Measurements from ENCODE around the gene TRIB2.

Gene TRIB2

DNA sequence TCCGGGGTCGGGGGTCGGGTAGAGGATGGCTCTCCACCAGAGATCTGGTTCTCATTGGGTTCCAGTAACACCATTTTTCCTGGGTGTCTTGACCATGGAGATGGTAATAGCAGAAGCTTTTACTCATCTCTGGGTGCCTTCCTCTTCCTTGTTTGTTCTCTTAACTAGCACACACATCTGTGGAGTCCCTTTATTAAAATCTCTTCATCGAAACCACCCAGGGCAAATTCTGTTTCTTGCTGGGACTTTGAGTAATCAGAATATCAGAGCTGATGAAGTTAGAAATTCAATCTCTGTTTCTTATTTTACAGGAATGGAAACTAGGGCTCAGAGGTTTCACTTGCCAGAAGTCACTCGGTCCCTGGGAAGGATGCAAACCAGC, 15.0 kb upstream of the TRIB2 start:
- no peak for DNase-seq

DNA sequence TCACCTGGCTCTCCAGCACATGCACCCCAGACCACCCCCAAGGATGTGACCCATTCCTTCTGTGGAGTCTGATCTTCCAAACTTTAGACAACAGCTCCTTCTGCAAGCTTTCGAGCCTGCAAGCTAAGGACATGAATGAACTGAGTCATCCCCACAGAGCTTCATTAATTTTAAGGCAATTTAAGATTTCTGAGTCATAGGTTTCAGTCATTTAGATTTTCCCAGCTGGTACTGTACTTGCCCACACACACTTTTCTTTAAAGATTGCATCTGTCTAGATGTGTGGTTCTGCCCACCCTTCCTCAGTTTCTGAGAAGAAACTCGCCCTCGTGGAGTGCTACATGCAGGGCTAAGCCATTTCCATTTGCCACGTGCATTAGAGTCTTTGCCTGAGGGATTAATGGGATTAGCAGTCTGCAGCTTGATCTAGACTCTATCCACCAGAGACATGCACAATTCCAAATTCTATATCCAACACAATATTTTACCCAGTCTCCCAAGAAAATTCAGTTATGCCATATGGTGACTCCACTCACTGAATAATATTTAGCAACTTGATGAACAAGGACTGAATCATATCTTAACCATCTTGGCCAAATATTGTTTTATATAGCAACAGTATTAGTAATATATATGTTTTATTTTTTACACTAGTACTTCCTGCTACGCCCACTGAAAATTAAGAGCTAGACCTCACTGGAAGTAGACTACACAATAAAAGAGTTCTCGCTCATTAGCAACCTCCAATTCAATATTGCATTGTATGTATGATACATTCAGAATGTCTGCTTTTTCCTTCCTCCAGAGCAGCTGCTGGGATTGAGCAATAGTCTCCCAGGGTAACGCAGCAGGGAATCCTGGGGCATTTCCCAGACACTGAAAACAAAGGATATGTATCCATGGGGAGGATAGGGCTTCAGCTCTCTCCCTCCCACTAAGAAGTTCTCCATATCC, 14.3 kb upstream of the TRIB2 start:
- DNase-seq, result peak; percentile 90

- DNase-seq, result no peak
These were observed 12.4 kb upstream of the TRIB2 start for GRCh38 chr2:12704378-12704777.

DNA sequence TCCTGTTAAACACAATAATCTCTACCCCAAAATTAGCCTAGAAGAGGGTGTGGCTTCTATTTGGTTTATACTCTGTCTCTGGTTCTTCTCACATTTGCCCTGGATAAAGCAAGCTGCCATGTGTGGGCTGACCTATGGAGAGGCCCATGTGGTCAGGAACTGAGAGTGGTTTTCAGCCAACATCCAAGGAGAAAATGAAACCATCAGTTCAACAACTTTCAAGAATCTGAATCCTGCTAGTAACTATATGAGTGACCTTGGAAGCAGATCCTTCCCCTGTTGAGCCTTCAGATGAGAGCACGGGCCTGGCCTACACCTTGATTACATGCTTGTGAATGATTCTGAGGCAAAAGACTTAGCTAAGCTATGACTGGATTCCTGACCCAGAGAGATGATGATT, 11.5 kb upstream of the TRIB2 start:
- no peak for DNase-seq

DNA sequence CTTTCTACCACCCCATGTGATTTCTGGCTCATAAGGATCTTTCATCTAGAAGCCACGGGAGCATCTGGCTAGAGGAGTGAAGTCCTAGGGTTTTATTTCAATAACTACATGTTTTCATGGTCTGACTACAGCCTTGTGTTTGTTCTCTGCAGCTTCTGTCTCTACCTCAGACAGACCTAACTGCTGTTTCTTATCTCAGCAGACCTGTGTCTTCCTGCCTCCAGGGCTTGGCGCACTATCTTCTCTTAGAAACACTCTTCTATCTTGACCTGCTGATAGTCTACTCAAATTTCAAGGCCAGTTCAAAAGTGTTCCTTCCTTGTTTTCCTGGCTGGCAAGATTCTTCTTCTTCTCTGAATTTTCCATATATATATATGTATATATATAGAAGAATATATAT, 11.0 kb upstream of the TRIB2 start:
- DNase-seq, result no peak

- DNase-seq, result no peak
These were observed 8.1 kb upstream of the TRIB2 start for GRCh38 chr2:12708508-12709206.

DNA sequence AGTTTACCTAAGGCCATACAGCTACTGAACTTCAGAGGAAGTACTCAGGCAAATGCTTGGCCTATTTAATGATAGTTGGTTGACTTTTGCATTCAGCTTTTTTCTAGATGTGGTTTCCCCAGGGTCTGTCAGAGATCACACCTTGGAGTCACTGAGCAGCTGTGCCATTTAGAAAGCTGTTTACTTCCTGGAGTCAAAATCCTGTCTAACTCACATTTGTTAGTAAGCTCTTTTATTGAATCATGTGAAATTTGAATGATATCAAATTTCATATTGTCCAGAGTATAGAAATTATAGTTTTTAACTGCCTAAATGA, 7.6 kb upstream of the TRIB2 start:
- no peak for DNase-seq

DNA sequence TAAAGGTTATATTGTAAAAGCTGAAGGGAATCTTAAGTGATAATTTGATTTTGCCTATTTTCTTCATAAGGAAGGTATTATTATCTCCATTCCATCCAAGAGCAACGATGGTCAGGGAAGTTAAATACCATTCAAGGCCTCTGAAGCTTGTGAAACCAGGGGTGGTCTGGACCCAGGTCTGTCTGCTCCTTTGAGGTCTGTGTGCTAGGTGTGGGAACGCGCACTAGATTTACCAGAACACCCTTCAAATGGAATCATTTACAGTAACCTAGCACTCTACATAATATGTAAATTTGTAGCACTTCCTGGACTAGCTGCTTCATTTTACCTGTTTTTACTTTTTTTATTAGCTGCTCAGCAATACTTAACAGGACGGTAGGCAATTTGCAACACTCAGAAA, 6.4 kb upstream of the TRIB2 start:
- no peak for DNase-seq

DNA sequence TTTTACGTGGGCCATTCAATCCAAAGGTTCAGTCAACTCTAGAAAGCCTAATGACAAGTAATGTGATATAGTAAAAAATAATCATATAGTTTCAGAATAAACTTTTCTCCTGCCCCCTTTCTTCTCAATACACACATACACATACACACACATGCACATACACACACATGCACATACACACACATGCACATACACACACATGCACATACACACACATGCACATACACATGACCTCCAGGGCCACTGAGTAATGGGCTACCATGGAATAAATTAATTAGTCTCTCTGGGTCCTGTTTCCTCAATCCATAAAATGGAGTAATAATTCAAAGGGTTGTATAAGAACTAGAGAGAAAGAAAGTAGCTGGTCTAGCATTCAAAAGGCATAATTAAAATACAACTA, 5.4 kb upstream of the TRIB2 start:
- no peak for DNase-seq

DNA sequence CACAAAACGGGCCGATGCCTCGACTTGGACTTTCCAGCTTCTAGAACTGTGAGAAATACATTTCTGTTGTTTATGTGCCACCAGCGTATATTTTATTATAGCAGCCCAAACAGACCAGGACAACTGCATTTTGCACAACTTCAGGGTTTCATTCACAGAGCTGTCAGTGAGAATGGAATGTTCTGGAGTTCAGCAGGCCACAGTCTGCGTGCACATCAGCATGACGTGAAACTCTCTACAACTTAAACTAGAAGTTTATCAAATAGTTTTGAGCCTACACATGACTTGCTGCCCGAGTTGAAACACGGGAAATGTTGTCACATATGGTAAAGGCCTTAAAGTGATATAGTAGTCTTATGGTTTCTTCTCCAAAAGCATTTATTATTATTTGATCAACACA, 3.9 kb upstream of the TRIB2 start:
- DNase-seq, result peak; percentile 55

DNA sequence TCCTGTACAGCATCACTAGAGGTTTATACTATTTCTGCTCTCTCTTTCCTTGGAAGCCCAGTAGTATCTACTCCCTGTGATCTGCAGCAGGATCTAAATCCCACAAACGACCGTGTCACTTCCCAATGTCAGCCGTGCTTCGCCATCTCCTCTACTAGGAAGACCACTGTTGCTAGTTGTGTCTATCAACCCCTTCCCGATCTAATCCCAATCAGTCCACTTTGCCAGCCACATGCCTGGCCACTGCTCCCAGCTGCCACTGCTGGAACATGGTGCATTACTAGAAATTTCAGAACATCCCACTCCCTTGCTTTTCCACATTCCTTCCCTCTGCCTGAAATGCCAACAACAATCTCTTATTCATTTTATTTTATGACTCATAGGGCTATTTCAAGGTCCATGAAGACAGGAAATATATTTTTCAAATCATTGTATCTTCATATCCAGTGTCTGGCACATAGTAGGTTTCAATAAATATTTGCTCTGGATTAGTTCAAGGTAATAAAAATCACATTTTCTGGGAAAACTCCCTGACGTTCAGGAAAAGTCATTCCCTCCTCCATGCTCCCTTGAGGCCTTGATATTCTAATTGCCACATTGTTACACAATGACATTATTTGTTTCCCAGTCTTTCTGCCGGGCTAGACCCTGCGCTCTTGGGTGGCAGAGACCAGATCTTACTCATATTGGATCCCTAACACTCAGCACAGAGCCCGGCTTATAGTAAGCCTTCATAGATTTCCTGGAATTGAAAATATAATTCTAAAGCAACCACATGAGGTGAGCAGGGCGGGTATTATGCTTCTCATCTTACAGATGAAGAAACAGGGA, 2.1 kb upstream of the TRIB2 start:
- peak; percentile 76 for DNase-seq

GRCh38 chr2:12715258-12716031, 1.3 kb upstream of the TRIB2 start:
- DNase-seq, result no peak

GRCh38 chr2:12716032-12716281, 779 bp upstream of the TRIB2 start:
- DNase-seq, result peak; percentile 72

DNA sequence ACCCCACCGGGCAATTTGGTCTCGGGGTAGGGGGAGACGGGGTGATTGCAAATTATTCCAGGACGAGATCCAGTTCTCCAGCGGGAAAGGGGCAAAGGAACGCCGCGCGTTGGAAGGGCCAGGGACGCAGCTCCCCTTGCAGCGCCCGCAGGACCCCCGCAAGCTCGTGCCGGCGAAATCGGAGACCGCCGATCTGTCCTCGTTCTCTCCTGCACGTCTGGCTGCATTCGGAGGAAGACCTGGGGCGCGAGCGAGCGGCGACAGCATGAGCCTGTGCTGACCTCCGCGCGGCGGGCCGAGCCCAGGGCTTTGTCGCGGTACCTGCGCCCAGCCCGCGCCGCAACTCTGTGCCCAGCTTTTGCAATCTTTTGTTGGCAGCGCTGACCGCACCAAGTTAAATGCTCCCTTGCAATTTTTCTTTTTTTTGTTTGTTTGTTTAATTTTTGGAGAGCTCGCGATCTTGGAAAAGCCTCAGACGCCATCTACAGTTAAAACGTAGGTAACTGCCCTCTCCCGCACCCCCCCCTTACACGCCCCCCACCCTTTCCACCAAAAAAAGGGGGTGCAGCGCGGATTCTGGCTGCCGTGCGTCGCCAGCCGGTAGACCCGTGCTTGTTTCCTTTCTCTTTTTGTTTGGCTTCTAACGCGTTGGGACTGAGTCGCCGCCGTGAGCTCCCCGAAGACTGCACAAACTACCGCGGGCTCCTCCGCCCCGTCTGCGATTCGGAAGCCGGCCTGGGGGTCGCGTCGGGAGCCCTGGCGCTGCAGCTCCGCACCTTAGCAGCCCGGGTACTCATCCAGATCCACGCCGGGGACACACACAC, 667 bp downstream of the TRIB2 start:
- DNase-seq, result peak; percentile 64

GRCh38 chr2:12718015-12718671, 1.4 kb downstream of the TRIB2 start:
- DNase-seq, result peak; percentile 52

- no peak for DNase-seq
These were observed 2.1 kb downstream of the TRIB2 start for GRCh38 chr2:12718711-12719399.

GRCh38 chr2:12719400-12720277, 2.9 kb downstream of the TRIB2 start:
- DNase-seq, result peak; percentile 80

DNA sequence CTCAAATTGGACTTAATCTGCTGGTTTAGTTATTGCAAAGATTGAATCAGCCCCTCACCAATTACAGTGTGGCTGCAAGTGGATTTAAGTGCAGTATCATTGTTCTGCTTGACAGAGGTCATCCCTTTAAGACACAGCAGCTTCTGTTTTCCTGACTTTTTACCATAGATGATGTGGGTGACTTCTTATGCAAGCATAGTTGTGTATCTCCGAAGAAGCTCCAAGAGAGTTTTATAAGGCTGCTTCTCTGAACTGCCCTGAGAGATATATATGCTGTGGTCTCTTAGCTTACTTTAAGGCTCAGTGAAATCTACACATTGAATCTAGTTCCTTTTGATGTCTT, 3.5 kb downstream of the TRIB2 start:
- no peak for DNase-seq

GRCh38 chr2:12720754-12721378, 4.1 kb downstream of the TRIB2 start:
- no peak for DNase-seq

Data from fibroblast of skin of right biceps (primary cell).